Stimulated activated CD4-positive, alpha-beta T cell treated with anti-CD3 and anti-CD28 coated beads, Interleukin-4, amount 100 ng/mL, for 4 hours (primary cell): ENCODE results near the gene ENG.
"Not testable (repeated sequence)": the region's sequence is repeated elsewhere in the genome, so short reads cannot be mapped to it uniquely, and the experiment has no call there.

Experiments
- DNase-seq, 2 experiments: peaks; one replicate each; pipeline ENCODE4 v3.0.0-alpha.2; 2020

Gene ENG

DNA sequence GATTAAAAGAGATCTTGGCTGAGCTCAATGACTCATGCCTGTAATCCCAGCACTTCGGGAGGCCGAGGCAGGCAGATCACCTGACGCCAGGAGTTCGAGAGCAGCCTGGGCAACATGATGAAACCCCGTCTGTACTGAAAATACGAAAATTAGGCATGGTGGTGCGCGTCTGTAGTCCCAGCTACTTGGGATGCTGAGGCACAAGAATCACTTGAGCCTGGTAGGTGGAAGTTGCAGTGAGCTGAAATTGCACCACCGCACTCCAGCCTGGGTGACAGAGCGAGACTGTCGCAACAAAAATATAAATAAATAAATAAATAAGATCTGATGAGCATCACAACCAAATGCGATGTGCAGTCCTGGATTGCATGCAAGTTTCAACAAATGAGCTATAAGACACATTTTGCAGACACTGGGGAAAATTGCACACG is 8.7 kb upstream of the ENG start:
- DNase-seq = no peak

DNA sequence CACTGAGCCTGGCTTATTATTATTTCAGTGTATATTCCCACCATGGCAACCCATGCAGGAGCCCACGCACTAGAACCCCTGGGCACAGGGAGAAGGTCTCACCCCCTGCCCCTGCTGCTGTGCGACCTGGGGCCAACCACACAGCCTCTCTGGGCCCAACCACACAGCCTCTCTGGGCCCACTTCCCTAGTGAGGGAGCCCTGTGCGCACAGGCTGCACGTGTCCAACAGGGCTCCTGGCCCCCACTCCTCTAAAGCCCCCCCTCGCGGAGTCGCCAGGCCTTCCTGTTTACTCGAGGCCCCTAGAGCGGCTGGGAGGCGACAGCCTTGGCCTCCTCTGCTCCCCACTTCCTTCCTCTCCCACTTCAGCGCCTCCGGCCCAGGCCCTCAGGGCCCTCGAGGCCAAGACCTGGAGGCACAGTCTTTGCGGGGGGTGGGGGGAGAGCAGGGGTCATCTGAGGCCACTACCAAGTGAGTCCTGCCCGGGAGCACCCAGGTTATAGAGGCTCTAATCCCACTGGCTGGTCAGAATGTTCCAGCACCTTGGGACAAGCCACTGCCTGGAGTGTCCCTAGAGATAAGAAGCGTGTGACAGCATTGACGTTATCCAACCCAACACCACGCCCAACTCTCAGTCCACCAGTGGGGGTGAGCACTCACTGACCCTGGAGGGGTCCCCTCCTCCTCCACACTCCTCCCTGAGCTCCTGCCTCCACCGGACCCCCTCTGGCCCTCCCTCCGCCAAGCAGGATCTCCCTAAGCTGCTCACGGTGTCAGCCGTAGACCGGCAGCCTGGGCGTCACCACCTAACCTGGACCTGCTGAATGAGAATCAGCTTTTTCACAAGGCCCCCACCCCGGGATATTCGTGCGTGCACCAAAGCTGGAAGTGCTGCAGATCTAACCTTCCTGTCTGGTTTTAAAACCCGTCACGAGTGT is 7.9 kb upstream of the ENG start:
- peak; percentile 21 to 28 for DNase-seq

GRCh38 chr9:127860779-127861178 is 6.3 kb upstream of the ENG start:
- DNase-seq = no peak

DNA sequence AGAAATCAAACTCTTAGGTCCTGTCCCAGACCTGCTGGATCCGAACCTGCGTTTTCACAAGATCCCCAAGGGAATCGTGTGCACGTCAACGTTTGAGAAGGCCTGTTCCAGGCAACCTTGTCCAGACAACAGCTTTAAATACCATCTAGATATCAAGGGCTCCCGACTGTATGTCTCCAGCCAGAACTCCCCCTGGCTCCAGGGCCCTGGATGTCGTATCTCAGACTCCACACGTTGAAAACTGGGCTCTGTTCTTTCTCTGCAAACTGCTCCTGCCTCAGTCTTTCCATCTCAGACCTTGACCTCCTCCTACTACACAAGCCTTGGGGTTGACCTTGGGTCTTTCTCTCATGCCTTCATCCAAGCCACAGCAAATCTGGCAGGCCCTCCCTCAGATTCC is 5.8 kb upstream of the ENG start:
- DNase-seq = no peak

DNA sequence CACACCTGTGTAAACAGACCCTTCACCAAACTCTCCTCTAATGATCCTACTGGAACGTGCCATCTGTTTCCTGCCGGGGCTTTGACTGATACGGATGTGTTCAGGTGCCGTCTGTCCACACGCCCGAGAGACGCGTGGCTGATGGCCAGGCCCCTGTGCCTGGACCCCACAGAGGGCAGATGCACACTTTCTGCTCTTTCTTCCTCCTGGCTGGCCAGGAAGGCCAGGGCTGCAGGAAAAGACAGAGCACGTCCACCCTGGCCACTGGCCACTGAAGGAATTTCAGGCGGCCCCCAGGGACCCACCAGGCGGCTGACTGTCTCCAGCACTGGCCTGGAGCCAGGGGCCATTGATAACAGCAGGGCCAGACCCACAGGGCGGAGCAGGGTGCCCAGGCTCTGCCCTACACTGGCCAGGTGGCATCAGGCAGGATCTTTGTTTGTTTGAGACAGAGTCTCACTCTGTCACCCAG is 3.6 kb upstream of the ENG start:
- DNase-seq = no peak

DNA sequence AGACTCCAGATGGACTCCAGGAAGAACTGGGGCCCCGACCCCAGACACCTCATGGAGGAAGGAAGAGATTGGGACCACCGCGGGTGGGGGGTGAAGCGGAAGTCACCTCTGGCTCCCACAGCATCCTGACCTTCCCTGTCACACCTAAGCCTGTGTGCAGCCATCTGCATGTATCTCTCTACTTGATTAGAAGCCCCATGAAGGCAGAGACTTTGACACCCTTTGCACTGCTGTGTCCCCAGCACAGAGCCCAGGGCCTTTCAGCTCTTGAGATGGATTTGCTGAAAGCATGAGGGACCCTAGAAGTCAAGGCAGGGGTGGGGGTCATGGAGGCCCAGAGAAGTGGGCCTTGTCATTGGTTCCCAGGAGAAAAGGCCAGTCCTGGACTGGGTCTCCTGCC is 2.8 kb upstream of the ENG start:
- no peak for DNase-seq

GRCh38 chr9:127856729-127857116 is 2.3 kb upstream of the ENG start:
- DNase-seq = no peak

- no peak for DNase-seq
Measured at GRCh38 chr9:127856094-127856728, 1.8 kb upstream of the ENG start.

DNA sequence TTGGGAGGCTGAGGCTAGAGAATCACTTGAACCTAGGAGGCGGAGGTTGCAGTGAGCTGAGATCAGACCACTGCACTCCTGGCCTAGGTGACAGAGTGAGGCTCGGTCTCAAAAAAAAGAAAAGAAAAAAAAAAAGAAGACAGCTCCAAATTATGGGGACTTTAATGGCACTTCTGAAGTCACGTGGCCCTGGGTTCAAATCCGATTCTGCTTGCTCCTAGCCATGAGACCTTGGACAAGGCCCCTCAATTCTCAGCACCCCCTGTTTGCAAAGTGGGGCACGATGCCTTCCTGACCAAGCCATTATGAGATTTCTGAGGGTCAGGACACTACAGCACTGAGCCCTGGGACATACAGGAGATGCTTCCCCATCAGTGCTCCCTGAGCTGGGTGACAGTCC is 1.1 kb upstream of the ENG start:
- no peak for DNase-seq

- DNase-seq = no peak
Measured at GRCh38 chr9:127854960-127855359, 502 bp upstream of the ENG start.

GRCh38 chr9:127853312-127854183 is 910 bp downstream of the ENG start:
- no peak for DNase-seq

GRCh38 chr9:127852829-127853228 is 1.6 kb downstream of the ENG start:
- no peak for DNase-seq

DNA sequence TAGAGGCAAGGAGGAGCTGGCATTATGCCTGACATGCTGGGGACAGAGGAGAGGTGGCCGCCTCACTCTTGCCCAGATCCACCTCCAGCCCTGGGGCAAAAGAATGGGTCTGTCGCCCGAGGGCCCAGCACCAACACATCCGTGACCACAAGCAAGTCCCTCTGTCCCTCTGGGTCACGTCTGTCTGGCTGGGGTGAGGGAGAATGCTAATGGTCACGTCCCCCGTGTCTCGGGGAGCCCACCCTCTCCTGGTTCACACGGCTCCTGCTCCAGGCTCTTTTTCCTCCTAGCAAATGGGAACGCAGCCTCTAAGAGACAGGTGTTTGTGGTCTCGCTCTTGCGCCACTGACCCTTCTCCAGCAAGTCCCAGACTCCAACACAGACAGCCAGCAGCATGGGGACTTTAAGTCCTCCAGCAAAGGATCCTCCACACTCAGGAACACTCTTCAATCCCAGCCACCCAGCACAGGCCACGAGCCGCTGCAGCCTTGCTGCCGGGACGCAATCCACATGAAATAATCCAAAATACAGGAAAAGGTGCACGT is 4.1 kb downstream of the ENG start:
- DNase-seq = no peak

DNA sequence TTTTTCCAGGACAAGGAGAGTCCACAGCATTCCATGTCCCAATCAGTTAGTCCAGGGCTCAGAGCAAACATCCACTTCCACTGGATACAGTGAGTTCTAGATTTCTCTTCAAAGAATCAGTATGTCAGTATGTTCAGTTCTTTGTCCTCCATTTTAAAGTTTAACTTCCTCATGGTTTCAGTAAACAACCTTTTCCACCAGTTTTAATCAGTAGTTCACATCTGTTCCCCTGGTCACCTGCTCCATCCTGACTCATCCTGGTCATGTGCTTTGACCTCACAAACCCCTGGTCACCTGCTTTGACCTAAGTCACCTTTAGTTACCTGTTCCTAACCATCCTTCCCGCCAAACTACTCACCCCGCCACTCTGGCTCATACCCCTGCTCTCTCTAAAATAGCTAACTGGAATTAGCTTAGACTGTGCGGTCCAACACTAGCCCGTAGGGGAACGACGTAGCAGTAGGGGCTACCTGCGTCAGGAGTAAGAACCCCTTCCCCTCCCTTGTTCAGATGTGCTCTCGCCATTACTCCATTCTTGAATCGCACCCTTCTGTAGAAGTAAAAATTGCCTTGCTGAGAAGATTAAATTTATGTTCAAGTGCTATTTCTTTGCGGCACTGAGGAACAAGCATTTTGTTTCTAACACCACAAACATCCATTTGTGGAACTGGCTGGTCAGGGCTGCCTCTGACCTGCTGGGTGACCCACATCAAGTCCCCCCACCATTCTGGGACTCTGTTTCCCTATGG is 5.5 kb downstream of the ENG start:
- no peak for DNase-seq

DNA sequence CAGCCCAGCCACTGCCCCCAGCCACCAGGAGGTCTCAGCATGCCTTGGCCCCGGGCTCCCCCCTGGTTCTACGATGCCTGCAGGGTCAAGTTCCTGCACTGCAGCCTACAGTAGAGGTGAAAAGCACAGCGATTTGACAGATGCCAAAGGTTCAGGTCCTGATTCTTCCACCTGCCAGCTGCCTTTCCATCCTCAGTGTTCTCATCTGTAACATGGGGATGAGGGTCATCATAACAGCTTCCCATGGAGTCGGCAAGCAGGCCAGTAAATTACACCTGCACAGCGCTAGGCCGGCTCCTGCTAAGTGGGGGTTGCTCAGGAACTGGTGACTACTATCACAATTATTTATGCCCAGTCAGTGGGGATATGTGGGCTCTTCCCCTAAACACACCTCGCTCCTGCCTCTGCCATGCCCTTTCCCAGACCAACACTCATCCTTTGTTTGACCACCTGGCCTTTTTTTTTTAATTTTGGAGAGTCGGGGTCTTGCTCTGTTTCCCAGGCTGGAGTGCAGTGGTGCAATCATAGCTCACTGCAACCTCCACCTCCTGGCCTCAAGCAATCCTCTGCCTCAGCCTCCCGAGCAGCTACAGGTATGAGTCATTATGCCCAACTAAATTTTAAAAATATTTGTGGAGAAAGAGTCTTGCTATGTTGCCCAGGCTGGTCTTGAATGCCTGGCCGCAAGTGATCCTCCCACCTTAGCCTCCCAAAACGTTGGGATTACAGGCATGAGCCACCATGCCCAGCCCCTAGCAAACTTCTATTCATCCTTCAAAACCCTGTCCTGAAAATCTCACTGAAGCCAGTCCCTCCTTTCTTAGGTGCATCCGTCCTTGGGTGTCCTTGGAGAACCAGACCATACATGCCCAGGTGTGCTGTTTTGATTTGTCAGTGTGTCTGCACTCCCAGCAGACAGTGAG is 6.4 kb downstream of the ENG start:
- no peak for DNase-seq

DNA sequence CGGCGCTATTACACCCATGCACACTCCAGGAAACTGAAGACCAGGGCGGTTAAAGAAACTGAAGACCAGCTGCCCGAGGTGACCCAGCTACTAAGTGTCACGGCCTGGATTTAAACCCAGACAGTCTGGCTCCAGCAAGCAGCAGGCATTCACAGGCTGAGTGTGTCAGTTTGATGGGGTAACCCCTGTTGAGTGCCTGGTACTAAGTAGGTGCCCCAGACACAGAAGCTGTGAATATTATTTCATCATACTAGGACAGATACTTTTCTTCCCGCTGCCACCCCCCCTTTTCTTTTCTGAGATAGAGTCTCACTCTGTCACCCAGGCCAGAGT is 7.3 kb downstream of the ENG start:
- no peak for DNase-seq

DNA sequence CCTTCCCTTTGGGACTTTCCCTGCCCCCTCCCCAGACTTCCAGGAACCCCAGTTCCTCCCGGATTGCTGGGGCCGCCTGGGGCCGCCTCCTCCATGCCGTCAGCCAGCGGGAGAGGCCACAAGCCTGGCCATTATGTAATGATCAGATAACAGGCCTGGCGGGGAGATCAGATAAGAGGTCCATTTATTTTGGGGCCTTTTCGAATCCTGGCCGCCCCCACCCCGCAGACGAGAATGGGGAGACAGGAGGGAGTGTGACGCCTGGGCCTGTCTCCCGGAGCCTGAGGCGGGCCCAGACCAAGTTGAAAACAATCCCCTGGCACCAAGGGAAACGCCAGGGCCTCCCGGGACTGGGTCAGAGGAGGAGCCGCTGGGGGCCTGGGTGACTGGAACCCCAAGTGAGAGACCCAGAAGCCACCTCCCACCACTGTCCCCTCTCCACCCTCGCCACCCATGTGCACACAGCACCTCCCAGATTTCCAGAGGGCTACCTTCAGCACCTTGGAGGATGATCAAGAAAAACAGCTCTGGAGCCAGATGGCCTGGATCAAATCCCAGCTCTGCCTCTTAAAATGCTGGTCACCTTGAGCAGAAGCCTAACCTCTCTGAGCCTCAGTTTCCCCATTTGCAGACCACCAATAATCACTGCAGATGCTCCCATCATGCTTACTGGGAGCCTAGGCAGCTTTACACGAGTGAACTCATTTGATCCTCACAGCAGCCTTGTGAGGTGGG is 7.8 kb downstream of the ENG start:
- no peak for DNase-seq

- DNase-seq = not testable (repeated sequence)
Measured at GRCh38 chr9:127845619-127846018, 8.8 kb downstream of the ENG start.

- no peak for DNase-seq
Measured at GRCh38 chr9:127844821-127845359, 9.6 kb downstream of the ENG start.
